Testis (tissue), 3 donors: ENCODE measurements around the gene TEKT5. TPM values are rescaled to one million over a fixed set of nuclear protein-coding genes. Genes with fewer than 3 reads are reported as not detected.

Source experiments
- DNase-seq: peaks from one replicate; pipeline ENCODE4 v3.0.0-alpha.2; 2019
- H3K27ac ChIP-seq, 2 donors: fragments of 200-600 bp; sonication (generic); one replicate each; pipeline ENCODE4 v1.5.1; 2019
- H3K27me3 ChIP-seq: fragments of 200-600 bp; sonication (generic); one replicate; pipeline ENCODE4 v1.5.1; 2019
- H3K36me3 ChIP-seq: fragments of 200-600 bp; sonication (generic); one replicate; pipeline ENCODE4 v1.5.1; 2017; ENCODE audit warnings: low read depth; ENCODE audit errors: missing control alignments
- H3K4me1 ChIP-seq: fragments of 200-600 bp; sonication (generic); one replicate; pipeline ENCODE4 v1.5.1; 2019
- H3K4me3 ChIP-seq, 2 donors: fragments of 200-600 bp; sonication (generic); one replicate each; pipeline ENCODE4 v1.5.1; 2017 to 2019
- H3K9me3 ChIP-seq: fragments of 200-600 bp; sonication (generic); one replicate; pipeline ENCODE4 v1.5.1; 2017
- POLR2A ChIP-seq: fragments of 450-650 bp; IDR thresholded peaks from one replicate; pipeline ENCODE4 v1.6.1; 2017; ENCODE audit warnings: antibody characterized with exemption, mild to moderate bottlenecking, moderate library complexity
- WGBS, 2 donors: methylation state at CpG; one replicate each; pipeline ENCODE4 v1.1.5; 2018; 5-methylcytosine and 5-hydroxymethylcytosine counted together
- intact Hi-C: fragments of 100-400 bp; cut with DNase I; formaldehyde crosslinking; loops from one replicate; pipeline ENCODE4 v1.15.1; 2023; ENCODE audit warnings: low total_unique reads
- polyA plus RNA-seq: library from polyadenylated mRNA; stranded (reverse); fragments of 350-450 nt; fragmentation: Illumina TruSeq; extraction: RNeasy Lipid Tissue Mini Kit (QIAGEN cat#74804); gene quantifications from one replicate; pipeline ENCODE4 v1.2.3, GENCODE V29; 2014; ENCODE audit warnings: low read depth, low replicate concordance; ENCODE audit not compliant: insufficient read depth
- total RNA-seq, 2 donors: library from RNA; depleted of rRNA; stranded (reverse); fragments of >200 nt; gene quantifications; one replicate each; pipeline ENCODE4 v1.2.3, GENCODE V29; 2016
- TF ChIP-seq, protein P1 (sequence below), 3 experiments: fragments of 450-650 bp in 2 of 3; fragments of 200-600 bp in 1 of 3; sonication (generic) in 1 of 3; IDR thresholded peaks; one replicate each; pipeline ENCODE4 v1.5.1; 2016 to 2019; ENCODE audit warnings: antibody characterized with exemption in 3 of 3, mild to moderate bottlenecking in 2 of 3, moderate library complexity in 1 of 3

Gene TEKT5
- total and polyA plus RNA-seq, 3 donors from 2014 or later, result 20.7 to 69.1 (median 35.6) TPM

DNA sequence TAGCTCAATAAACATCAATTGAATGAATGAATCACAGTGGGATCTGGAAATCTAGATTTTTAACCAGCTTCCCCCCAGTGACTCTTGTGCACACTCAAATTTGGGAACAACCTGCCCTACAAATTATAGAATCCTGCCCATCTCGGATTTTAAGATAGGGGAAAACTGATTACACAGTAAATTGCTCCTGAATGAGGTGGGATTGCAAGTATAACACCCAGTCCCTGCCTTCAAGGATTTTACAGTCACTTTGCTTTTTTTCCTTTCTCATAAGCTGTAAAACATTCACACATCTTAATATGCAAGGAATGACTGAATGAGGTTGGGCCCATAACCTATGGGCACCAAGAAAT is 48.5 kb downstream of the TEKT5 start:
- no peak for DNase-seq
- TF ChIP-seq, protein P1, sequence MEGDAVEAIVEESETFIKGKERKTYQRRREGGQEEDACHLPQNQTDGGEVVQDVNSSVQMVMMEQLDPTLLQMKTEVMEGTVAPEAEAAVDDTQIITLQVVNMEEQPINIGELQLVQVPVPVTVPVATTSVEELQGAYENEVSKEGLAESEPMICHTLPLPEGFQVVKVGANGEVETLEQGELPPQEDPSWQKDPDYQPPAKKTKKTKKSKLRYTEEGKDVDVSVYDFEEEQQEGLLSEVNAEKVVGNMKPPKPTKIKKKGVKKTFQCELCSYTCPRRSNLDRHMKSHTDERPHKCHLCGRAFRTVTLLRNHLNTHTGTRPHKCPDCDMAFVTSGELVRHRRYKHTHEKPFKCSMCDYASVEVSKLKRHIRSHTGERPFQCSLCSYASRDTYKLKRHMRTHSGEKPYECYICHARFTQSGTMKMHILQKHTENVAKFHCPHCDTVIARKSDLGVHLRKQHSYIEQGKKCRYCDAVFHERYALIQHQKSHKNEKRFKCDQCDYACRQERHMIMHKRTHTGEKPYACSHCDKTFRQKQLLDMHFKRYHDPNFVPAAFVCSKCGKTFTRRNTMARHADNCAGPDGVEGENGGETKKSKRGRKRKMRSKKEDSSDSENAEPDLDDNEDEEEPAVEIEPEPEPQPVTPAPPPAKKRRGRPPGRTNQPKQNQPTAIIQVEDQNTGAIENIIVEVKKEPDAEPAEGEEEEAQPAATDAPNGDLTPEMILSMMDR (IDR thresholded peaks at IDR 0.05), result no peak
- no peak for TF ChIP-seq POLR2A
- H3K9me3 ChIP-seq, result no peaks in the 10 kb centered on the region
- no peak overlapping the region for H3K4me3 ChIP-seq
- no peaks in the 10 kb centered on the region for H3K27me3 ChIP-seq
- H3K27ac ChIP-seq, result no peak overlapping the region
- WGBS, 2 donors, result 60 to 76% methylated on average over 1 of the region's 1 CpG
- peaks cover 3% of the 10 kb centered on the region for H3K4me1 ChIP-seq
- intact Hi-C loops, result no loop called here
- H3K36me3 ChIP-seq, result no peaks in the 10 kb centered on the region

DNA sequence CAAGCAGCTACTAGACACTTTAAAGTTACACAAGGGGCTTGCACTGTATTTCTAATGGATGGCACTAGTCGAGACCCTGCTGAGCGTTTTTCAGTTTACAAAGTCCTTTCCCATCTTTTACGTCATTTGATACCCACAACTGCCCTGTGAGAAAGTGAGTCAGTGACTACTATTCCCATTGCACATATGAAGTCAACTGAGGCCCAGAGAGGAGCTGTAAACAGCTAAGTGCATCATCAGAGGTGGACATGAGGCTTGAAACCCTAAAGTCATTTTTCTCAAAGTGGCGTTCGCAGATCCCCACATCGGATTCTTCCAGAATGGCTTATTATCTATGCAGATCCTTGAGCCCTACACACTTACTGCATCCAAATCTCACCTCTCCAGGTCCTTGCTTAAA is 50.6 kb downstream of the TEKT5 start:
- TF ChIP-seq, protein P1 (IDR thresholded peaks at IDR 0.05), result no peak
- TF ChIP-seq POLR2A, result no peak
- DNase-seq, result no peak
- WGBS, 2 donors, result 93% methylated on average over 6 of the region's 6 CpGs
- H3K4me1 ChIP-seq, result peaks cover 3% of the 10 kb centered on the region
- no peaks in the 10 kb centered on the region for H3K27me3 ChIP-seq
- H3K27ac ChIP-seq, result no peak overlapping the region
- H3K36me3 ChIP-seq, result no peaks in the 10 kb centered on the region
- no peaks in the 10 kb centered on the region for H3K9me3 ChIP-seq
- no peak overlapping the region for H3K4me3 ChIP-seq
- intact Hi-C loops, result no loop called here

GRCh38 chr16:10642964-10643363 is 51.8 kb downstream of the TEKT5 start:
- no peak for DNase-seq
- 80 to 84% methylated on average over 7 of the region's 7 CpGs for WGBS, 2 donors
- Histone ChIP-seq H3K27ac (peak overlapping the region in 1 of 2 donors; percentile 21), H3K4me3 (no peak overlapping the region), H3K36me3 (no peaks in the 10 kb centered on the region), H3K27me3 (no peaks in the 10 kb centered on the region), H3K4me1 (peaks cover 3% of the 10 kb centered on the region), H3K9me3 (no peaks in the 10 kb centered on the region)
- TF ChIP-seq, protein P1 (IDR thresholded peaks at IDR 0.05), result no peak
- no peak for TF ChIP-seq POLR2A
- intact Hi-C loops, result no loop called here

DNA sequence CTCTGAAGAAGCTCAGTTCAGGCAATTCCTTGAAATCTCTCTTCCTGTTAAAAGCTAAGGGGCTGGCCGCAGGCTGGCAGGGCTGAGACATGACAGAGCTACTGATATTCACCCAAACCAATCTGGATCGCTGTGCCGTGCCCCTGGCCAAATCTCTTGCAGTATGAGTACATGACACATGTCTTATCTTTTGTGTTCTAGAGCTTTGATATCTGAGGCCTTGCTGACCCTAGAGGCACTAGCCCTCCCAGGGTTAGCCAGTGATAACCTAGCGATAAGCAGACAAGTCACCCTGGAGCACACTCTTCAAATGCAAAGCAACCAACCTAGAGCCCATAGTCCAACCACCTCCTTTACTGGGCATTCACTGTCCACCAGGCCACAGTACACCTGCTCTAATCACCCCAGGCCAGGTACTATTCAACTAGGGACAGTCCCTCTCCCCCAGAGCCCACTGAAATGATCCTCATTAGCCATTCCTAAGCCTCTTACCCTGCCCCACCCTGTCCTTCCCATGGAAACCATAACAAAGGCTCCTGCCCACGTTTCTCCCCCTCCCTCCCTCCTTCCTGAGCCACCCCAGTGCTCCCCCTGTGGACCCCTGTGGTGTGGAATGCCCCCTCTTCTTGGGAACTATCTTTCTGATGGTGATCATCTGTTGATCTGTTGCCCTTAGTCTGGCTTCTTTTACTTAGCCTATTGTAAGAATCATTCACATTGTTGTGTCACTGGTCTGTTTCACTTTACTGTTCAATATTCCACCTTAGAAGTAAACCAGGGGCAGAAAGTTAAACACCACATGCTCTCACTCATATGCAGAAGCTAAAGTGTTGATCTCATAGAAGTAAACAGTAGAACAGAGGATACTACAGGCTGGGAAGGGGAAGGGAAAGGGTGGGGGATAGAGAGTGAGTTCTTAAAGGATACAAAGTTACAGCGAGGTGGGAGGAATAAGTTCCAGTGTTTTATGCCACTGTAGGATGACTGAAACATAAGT is 52.5 kb downstream of the TEKT5 start:
- H3K9me3 ChIP-seq, result no peaks in the 10 kb centered on the region
- H3K27me3 ChIP-seq, result no peaks in the 10 kb centered on the region
- DNase-seq, result peak; percentile 27
- no peak overlapping the region for H3K4me3 ChIP-seq
- TF ChIP-seq, protein P1 (IDR thresholded peaks at IDR 0.05), result no peak
- TF ChIP-seq POLR2A, result no peak
- H3K4me1 ChIP-seq, result peaks cover 3% of the 10 kb centered on the region
- H3K36me3 ChIP-seq, result no peaks in the 10 kb centered on the region
- WGBS, 2 donors, result 56 to 61% methylated on average over 3 to 6 of the region's 6 CpGs
- peak overlapping the region in 1 of 2 donors; percentile 21 for H3K27ac ChIP-seq
- intact Hi-C loops, result no loop called here
